GM23248 (cell line): Measurements from ENCODE around the gene IFI27.

Experiments used
- EZH2 ChIP-seq: fragments of 200-600 bp; sonication (generic); IDR thresholded peaks from 2 replicates; pipeline ENCODE4 v1.6.1; 2018; ENCODE audit warnings: antibody characterized with exemption, mild to moderate bottlenecking; ENCODE audit not compliant: insufficient read depth, poor library complexity, severe bottlenecking
- EZH2phosphoT487 ChIP-seq: fragments of 200-600 bp; sonication (generic); IDR thresholded peaks from 2 replicates; pipeline ENCODE4 v1.6.1; 2018; ENCODE audit warnings: antibody characterized with exemption, moderate library complexity, mild to moderate bottlenecking, low read depth; ENCODE audit not compliant: insufficient read depth

- TF ChIP-seq EZH2: no peak
- TF ChIP-seq EZH2phosphoT487: no peak
Measured at GRCh38 chr14:94162466-94162865, 51.9 kb downstream of the IFI27 start.
